Measurements from ENCODE around the gene SLC19A1. TPM values are rescaled to one million over a fixed set of nuclear protein-coding genes. Genes with fewer than 3 reads are reported as not detected.

Gene SLC19A1
- total and polyA plus RNA-seq, 8 donors = 2.9 to 23.3 (median 5.3) TPM

GRCh38 chr21:45453308-45453950 is 88.8 kb downstream of the SLC19A1 start:
- WGBS, 5 donors = 79 to 88% (median 85%) methylated on average over 11 to 13 of the region's 13 CpGs
- peaks cover 18 to 33% (median 22%) of the 10 kb centered on the region in 4 donors for H3K4me1 ChIP-seq
- H3K9me3 ChIP-seq = no peaks in the 10 kb centered on the region
- intact Hi-C loops (cut with DNase I; ENCODE audit: low total_unique reads) = no loop called here
- peaks cover 0 to 42% (median 6%) of the 10 kb centered on the region in 3 donors for H3K27me3 ChIP-seq
- no peak for DNase-seq
- TF ChIP-seq CTCF (IDR thresholded peaks at IDR 0.05) (no peak), EP300 (IDR thresholded peaks at IDR 0.05) (no peak), POLR2A (IDR thresholded peaks at IDR 0.05) (no peak), POLR2AphosphoS5 (IDR thresholded peaks at IDR 0.05) (no peak)
- H3K36me3 ChIP-seq = no peaks in the 10 kb centered on the region
- no peak overlapping the region for H3K27ac ChIP-seq
- H3K4me3 ChIP-seq = no peak overlapping the region

GRCh38 chr21:45452696-45453307 is 89.4 kb downstream of the SLC19A1 start:
- Histone ChIP-seq H3K9me3 (no peaks in the 10 kb centered on the region), H3K27me3 (peaks cover 0 to 41% (median 6%) of the 10 kb centered on the region in 3 donors), H3K4me1 (peaks cover 18 to 33% (median 22%) of the 10 kb centered on the region in 4 donors), H3K36me3 (no peaks in the 10 kb centered on the region), H3K4me3 (no peak overlapping the region), H3K27ac (no peak overlapping the region)
- DNase-seq = no peak
- intact Hi-C loops (cut with DNase I; ENCODE audit: low total_unique reads) = no loop called here
- 89 to 98% (median 91%) methylated on average over 7 of the region's 7 CpGs for WGBS, 5 donors
- TF ChIP-seq EP300 (IDR thresholded peaks at IDR 0.05) (no peak), POLR2A (IDR thresholded peaks at IDR 0.05) (no peak), CTCF (IDR thresholded peaks at IDR 0.05) (no peak), POLR2AphosphoS5 (IDR thresholded peaks at IDR 0.05) (no peak)

- intact Hi-C loops (cut with DNase I; ENCODE audit: low total_unique reads) = no loop called here
- no peaks in the 10 kb centered on the region for H3K36me3 ChIP-seq
- H3K4me3 ChIP-seq = no peak overlapping the region
- DNase-seq = no peak
- no peak for TF ChIP-seq EP300 (IDR thresholded peaks at IDR 0.05)
- no peak for TF ChIP-seq POLR2A (IDR thresholded peaks at IDR 0.05)
- no peak for TF ChIP-seq POLR2AphosphoS5 (IDR thresholded peaks at IDR 0.05)
- TF ChIP-seq CTCF (IDR thresholded peaks at IDR 0.05) = no peak
- H3K4me1 ChIP-seq = peaks cover 18 to 32% (median 22%) of the 10 kb centered on the region in 4 donors
- 88 to 100% (median 94%) methylated on average over 2 to 12 of the region's 12 CpGs for WGBS, 5 donors
- no peak overlapping the region for H3K27ac ChIP-seq
- H3K9me3 ChIP-seq = peaks cover 0 to 3% (median under 1%) of the 10 kb centered on the region in 4 donors
- peaks cover 0 to 34% (median 6%) of the 10 kb centered on the region in 3 donors for H3K27me3 ChIP-seq
These were observed 90.5 kb downstream of the SLC19A1 start for GRCh38 chr21:45451771-45452182.

GRCh38 chr21:45451091-45451740 is 91.0 kb downstream of the SLC19A1 start:
- Histone ChIP-seq H3K27me3 (peaks cover 0 to 29% (median 6%) of the 10 kb centered on the region in 3 donors), H3K9me3 (peaks cover 0 to 5% (median 2%) of the 10 kb centered on the region in 4 donors), H3K27ac (no peak overlapping the region), H3K4me1 (peaks cover 18 to 27% (median 21%) of the 10 kb centered on the region in 4 donors), H3K4me3 (no peak overlapping the region), H3K36me3 (no peaks in the 10 kb centered on the region)
- WGBS, 5 donors = 82 to 89% (median 84%) methylated on average over 10 to 20 of the region's 20 CpGs
- no peak for TF ChIP-seq CTCF (IDR thresholded peaks at IDR 0.05)
- no peak for TF ChIP-seq POLR2AphosphoS5 (IDR thresholded peaks at IDR 0.05)
- TF ChIP-seq POLR2A (IDR thresholded peaks at IDR 0.05) = no peak
- TF ChIP-seq EP300 (IDR thresholded peaks at IDR 0.05) = no peak
- intact Hi-C loops (cut with DNase I; ENCODE audit: low total_unique reads) = no loop called here
- no peak for DNase-seq
